ENCODE results near the gene SLC6A19. TPM values are rescaled to one million over a fixed set of nuclear protein-coding genes. Genes with fewer than 3 reads are reported as not detected.

Gene SLC6A19
- total and polyA plus RNA-seq, 9 of the 15 experiments (the other 6 are each of a cell fraction or from before 2014, with no cell fraction given) = 0.03 to 1.6 (median 0.59) TPM

DNA sequence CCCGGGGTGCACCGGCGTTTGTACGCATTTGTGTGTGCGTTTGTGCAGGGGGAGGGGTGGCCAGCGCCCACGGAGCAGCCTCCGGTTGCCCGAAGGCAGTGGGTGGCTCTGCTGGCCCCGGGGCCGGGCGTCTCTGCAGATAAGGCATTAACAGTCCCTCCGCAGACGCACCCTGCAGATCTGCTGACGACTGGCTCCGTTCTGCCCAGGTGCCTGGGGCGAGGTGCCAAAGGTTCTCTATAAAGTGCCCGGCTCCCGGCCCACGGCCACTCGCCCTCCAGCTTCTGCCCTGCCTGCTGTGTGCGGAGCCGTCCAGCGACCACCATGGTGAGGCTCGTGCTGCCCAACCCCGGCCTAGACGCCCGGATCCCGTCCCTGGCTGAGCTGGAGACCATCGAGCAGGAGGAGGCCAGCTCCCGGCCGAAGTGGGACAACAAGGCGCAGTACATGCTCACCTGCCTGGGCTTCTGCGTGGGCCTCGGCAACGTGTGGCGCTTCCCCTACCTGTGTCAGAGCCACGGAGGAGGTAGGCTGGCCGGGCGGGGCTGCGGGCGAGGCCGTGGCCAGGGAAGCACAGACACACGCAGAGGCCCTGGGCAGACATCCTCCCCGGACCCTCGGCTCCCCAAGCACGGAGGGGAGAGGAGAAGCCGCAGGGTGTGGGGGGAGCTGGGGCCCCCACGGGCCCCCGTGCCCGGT, at the start of gene SLC6A19 (continued):
- no peak for TF ChIP-seq CCNT2 (IDR thresholded peaks at IDR 0.05; ENCODE audit: borderline replicate concordance, extremely low read depth, insufficient read length, low read depth, low read length)
- no peak for TF ChIP-seq ZC3H11A (IDR thresholded peaks at IDR 0.05; ENCODE audit: low read depth, low read length)
- TF ChIP-seq, protein P1, sequence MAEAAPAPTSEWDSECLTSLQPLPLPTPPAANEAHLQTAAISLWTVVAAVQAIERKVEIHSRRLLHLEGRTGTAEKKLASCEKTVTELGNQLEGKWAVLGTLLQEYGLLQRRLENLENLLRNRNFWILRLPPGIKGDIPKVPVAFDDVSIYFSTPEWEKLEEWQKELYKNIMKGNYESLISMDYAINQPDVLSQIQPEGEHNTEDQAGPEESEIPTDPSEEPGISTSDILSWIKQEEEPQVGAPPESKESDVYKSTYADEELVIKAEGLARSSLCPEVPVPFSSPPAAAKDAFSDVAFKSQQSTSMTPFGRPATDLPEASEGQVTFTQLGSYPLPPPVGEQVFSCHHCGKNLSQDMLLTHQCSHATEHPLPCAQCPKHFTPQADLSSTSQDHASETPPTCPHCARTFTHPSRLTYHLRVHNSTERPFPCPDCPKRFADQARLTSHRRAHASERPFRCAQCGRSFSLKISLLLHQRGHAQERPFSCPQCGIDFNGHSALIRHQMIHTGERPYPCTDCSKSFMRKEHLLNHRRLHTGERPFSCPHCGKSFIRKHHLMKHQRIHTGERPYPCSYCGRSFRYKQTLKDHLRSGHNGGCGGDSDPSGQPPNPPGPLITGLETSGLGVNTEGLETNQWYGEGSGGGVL (CRISPR knock-in tag; IDR thresholded peaks at IDR 0.05) = no peak
- TF ChIP-seq, protein P2, sequence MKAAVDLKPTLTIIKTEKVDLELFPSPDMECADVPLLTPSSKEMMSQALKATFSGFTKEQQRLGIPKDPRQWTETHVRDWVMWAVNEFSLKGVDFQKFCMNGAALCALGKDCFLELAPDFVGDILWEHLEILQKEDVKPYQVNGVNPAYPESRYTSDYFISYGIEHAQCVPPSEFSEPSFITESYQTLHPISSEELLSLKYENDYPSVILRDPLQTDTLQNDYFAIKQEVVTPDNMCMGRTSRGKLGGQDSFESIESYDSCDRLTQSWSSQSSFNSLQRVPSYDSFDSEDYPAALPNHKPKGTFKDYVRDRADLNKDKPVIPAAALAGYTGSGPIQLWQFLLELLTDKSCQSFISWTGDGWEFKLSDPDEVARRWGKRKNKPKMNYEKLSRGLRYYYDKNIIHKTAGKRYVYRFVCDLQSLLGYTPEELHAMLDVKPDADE (conservative IDR thresholded peaks at IDR 0.05; ENCODE audit: control insufficient read depth, low read depth, low read length) = no peak
- no peak for TF ChIP-seq XRCC4 (IDR thresholded peaks at IDR 0.05; ENCODE audit: extremely low read depth, insufficient read depth, insufficient read length)
- no peak for TF ChIP-seq NFE2L1 (tag; IDR thresholded peaks at IDR 0.05; ENCODE audit: borderline replicate concordance, low read depth)
- TF ChIP-seq NEUROD1 (IDR thresholded peaks at IDR 0.05; ENCODE audit: borderline replicate concordance, low read depth, low read length, partially characterized antibody) = no peak
- no peak for TF ChIP-seq IFI16 (CRISPR knock-in tag; IDR thresholded peaks at IDR 0.05)
- TF ChIP-seq NFYB (IDR thresholded peaks at IDR 0.05; ENCODE audit: extremely low read depth, insufficient read length) = no peak
- TF ChIP-seq, protein P3, sequence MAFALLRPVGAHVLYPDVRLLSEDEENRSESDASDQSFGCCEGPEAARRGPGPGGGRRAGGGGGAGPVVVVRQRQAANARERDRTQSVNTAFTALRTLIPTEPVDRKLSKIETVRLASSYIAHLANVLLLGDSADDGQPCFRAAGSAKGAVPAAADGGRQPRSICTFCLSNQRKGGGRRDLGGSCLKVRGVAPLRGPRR (CRISPR knock-in tag; IDR thresholded peaks at IDR 0.05) = 0 out of 2 replicates have a peak, but pooled peaks have one; percentile 45
- TF ChIP-seq, protein P4, sequence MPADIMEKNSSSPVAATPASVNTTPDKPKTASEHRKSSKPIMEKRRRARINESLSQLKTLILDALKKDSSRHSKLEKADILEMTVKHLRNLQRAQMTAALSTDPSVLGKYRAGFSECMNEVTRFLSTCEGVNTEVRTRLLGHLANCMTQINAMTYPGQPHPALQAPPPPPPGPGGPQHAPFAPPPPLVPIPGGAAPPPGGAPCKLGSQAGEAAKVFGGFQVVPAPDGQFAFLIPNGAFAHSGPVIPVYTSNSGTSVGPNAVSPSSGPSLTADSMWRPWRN (IDR thresholded peaks at IDR 0.05; ENCODE audit: low read depth) = no peak
- TF ChIP-seq, protein P5, sequence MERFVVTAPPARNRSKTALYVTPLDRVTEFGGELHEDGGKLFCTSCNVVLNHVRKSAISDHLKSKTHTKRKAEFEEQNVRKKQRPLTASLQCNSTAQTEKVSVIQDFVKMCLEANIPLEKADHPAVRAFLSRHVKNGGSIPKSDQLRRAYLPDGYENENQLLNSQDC (CRISPR knock-in tag; IDR thresholded peaks at IDR 0.05) = no peak
- TF ChIP-seq JUND (IDR thresholded peaks at IDR 0.05; ENCODE audit: borderline replicate concordance, low read depth, low read length) = no peak
- no peak for TF ChIP-seq JUND (tag; IDR thresholded peaks at IDR 0.05; ENCODE audit: borderline replicate concordance, low read depth, low read length)
- TF ChIP-seq LARP7 (IDR thresholded peaks at IDR 0.05) = no peak

Data from K562 (cell line).